Right renal cortex interstitium (tissue), 3 donors: ENCODE results near the gene FNDC3B. TPM values are rescaled to one million over a fixed set of nuclear protein-coding genes. Genes with fewer than 3 reads are reported as not detected.

Experiments
- DNase-seq, 3 donors: peaks; one replicate each; pipeline ENCODE4 v3.0.0-alpha.2; 2013; ENCODE audit warnings: low read depth in 3 of 3, low spot score in 2 of 3
- polyA plus RNA-seq, 3 donors: library from polyadenylated mRNA; unstranded; fragments of 120-200 nt; gene quantifications; one replicate each; pipeline ENCODE4 v1.2.1, GENCODE V29; 2013; ENCODE audit not compliant: insufficient read length in 3 of 3

Gene FNDC3B
- polyA plus RNA-seq, 3 donors, result 60.2 to 64.6 (median 62.3) TPM

DNA sequence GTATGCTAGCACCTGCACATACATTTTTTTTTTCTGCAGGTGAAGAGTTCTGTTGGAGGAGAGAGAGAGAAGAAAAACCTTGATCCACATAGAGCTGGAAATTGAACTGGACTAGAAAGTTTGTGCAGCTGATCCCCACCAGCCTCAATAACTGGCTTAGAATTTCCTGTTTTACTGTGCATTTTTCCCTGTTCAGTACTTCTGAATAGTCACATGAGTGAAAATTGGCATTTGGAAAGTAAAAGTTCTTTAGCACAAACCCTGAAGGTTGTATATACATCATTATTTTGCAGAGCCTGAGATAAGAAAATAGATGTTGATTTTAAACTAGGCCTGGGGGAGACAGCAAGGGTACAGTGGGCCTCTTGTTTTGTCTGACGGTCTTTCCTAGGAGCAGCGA lies 366.5 kb downstream of the FNDC3B start:
- DNase-seq, result no peak

DNA sequence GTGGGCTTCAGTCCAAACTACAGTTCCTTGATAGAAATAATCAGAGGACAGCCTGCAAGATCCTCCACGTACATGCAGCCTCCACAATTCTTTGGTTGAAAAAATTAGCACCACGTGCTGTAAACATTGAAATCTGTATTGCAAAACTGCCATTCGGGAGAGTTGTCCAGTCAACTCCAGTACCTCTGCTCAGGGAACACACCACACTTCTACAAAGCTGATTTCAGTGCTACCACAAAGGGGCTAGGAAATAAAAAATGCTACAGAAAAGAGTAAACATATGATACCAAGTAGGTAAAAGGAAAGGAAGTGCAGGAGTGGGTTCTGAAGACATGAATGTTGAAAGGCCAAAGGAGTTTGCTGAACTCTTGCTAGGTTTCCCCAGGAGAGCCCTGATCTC lies 368.5 kb downstream of the FNDC3B start:
- no peak for DNase-seq

DNA sequence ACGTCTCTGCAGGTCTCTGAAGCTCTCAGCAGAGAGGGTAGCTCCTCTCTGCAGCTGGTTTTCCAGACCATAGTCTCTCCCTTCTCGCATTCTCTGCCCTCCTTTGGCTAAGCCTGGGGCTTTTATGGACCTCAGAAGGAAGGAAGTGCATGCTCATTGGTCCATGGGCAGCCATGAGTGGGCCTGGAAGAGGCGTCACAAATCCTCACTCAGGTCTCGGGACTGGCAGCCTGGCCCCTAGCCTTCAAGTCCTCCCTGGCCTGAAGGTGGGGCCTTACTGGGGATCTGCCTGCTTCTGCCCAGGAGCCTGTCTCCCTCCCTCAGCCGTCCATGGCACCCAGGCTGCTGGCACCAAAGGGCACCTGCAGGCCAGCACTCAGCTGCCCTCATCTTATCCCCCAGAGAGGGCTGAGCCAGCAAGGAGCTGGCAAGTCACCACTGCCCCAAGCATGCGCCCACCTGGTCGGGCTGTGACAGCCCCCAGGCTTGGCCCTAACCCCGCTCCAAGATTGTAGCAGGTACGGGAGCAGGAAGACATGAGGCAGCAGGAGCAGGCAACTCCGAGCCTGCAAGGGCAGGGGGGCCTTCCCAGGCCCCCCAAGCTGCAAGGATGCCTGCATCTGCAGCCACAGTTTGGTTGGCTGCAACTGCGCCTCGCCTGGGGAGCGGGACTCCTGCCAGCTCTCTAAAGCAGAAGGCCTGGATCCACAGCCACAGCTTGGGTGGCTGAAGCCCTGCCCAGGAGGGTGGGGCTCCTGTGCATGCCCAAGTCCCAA lies 371.5 kb downstream of the FNDC3B start:
- DNase-seq, result no peak

DNA sequence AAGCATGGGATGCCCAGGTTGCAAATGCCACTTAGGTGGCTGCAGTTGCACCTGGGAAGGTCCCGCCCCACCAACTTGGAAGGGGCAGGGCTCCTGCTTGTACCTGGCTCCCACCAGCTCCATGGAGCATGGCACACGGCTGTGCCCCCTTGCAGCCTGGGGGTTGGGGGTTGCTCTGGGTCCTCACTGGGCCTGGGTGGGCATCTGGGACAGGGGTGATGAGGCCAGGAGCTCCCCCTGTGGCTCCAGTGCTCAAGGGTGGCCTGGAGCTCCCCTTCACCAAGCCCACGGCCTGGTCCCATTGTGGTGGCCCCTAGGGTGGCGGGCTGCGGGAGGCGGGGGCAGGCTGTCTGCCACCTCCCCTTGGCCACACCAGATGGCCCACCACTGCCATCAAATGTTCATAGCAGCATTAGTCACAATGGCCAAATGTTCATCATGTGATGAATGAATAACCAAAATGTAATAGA lies 372.1 kb downstream of the FNDC3B start:
- DNase-seq, result no peak

DNA sequence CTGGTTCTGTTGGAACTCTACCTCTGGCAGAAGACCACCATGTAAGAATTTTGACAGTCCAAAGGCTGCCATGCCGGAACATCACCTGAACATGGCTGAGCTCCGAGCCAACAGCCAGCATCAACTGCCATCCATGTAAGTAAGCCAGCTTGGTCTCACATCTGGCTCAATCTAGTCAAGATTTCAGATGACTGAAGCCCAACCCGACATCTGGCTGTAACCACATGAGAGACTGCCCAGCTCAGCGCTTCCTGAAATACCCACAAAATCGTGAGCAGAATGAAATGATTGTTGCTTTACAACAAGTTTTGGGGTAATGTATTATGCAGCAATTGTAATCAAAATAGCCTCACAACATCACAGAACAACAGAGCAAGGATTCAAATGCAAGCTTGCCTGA lies 375.9 kb downstream of the FNDC3B start:
- DNase-seq, result no peak

DNA sequence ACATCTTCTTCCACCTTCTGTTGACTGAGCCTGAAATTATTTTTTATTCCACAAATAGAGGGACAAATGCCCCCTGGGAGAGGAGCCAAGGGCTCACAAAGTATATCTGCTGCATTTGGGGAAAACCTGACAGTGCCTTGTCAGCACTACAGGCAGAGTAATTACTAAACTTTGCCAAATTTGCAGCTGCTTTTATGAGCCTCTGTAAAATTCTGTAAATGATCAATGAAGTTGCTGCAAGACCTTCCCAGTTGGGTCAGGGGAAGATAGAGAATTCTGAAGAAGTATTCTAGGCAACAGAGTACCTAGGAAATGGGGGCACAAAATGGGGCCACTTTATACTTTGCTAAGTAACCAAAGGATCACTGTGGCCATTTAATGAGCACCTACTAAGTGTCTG lies 398.3 kb downstream of the FNDC3B start:
- no peak for DNase-seq

DNA sequence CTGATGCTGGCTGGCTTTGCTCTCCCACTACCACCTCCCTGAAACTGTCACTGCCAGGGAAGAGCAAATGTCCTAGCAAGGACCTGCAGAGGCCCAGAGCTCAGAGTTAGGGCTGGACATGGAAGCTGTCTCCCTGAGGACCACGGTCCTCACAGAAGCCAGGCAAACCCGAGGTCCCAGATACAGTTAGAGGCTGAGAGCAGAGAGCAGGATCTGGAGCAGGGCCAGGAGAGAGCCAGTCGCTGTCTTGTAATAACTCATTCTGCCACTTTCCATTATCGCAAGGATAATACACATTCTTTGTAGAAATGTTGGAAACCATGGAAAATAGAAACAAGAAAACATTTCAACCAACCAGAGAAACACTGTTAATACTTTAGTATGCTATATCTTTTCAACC lies 398.8 kb downstream of the FNDC3B start:
- no peak for DNase-seq

DNA sequence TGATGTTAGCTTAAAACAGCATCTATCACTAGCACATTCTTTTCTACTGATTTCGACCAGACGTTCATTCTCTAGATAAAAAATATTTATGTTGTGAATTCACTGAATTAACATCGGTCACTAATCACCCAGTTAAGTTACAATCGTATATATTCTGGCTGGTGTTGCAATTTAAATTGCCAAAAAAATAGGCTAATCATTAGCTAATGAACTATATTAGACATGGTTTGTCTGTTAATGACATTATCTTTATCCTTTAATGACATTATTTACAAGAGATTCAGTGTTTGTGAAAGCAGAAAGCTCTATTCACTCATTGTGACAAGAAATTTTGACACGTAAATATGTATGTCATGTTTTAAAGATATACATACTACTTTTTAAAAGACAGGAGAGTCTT lies 402.2 kb downstream of the FNDC3B start:
- DNase-seq, result no peak

DNA sequence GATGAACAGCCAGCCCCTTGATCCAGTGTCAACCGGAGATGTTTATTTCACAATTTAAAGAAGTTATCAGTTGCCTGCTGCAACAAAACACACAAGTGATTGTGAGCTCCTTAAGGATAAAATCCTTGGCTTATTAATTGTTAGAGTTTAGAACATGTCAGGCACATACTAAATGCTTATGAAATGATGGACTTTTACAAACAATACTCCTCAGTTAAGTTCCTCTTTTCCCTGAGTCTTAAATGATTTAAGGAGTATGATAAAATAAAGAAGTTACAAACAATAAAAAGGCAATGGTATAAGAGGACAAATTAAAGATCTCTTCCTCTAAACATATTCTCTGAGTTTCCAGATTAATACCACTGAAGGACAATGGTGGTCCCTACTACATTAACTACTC lies 403.2 kb downstream of the FNDC3B start:
- DNase-seq, result no peak

DNA sequence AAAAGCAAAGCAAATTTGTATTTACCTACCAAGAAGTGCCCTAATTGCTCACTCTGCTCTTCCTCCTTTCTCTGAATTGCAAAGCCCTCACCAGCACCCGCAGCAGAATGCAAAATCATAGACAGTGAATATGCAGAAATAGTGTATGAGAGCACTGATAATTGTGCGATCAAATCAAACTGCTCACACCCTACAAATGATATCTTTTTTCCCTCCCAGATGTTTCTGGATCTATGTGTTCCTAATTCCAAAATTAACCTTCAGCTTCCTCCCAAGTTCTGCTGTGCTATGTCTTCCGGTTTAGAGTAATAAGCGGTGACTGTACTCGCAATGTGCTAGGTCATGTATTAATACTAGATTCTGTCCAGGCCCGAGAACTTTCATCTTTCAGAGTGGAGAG lies 405.4 kb downstream of the FNDC3B start:
- DNase-seq, result no peak

DNA sequence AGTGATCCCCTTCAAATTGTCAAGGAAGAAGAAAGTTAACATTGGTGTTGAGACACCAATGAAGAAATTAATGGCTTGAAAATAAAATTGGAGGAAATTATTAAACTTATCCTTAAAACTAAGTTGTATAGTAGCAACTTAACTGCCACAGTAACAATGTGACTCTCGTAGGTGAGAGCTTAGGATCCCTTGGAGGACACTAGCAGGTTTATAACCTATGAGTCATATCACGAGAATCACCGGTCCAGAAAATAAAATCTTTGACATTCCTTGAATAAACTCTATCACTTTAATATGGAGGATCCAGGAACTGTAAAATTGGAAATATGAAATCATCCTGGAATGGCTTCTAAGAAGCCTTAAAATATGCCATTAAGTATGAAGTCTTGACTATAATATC lies 406.8 kb downstream of the FNDC3B start:
- no peak for DNase-seq

DNA sequence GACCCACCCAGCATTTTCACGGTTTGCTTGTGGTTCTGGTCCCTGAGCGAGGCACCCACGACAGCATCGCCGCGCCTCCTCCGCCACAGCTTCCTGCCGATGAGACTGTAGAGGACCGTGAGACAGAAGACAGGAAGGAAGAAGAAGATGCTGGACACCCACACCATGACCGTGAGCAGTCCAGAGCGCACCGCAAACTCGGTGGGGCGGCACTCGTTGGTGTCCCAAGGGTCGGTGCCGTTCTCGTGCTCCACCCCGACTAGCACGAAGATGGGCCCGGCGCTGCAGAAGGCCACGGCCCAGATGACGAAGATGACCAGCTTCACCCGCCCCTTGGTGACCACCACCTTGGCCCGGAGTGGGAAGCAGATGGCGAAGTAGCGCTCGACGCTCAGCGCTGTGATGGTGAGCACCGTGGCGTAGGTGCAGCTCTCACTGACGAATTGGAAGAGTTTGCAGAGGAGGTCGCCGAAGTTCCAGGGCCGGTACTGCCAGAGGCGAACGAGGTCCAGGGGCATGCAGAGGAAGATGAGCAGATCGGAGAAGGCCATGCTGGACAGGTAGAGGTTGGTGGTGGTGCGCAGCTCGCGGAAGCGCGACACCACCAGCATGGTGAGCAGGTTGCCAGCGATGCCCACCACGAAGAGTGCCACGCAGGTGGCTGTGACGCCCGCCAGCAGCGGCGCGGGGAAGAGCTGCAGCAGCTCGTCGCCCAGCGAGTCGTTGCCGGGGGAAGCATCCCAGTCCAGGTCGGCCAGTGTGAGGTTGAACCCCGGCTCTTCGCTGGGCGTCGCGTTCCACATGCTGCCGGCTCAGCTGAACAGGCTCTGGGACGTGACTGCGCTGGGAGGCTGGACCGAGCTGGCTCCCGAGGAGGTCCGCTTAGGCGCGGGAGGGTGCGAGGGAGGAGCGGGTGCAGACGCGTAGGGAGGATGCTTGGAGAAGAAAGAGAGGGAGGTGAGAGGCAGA lies 408.5 kb downstream of the FNDC3B start, which contains the start of gene GHSR:
GHSR (minus strand) TSS at position 846 of the 969 bp plus-strand sequence; CDS start at position 803, 43 bp downstream.
- DNase-seq, result no peak

DNA sequence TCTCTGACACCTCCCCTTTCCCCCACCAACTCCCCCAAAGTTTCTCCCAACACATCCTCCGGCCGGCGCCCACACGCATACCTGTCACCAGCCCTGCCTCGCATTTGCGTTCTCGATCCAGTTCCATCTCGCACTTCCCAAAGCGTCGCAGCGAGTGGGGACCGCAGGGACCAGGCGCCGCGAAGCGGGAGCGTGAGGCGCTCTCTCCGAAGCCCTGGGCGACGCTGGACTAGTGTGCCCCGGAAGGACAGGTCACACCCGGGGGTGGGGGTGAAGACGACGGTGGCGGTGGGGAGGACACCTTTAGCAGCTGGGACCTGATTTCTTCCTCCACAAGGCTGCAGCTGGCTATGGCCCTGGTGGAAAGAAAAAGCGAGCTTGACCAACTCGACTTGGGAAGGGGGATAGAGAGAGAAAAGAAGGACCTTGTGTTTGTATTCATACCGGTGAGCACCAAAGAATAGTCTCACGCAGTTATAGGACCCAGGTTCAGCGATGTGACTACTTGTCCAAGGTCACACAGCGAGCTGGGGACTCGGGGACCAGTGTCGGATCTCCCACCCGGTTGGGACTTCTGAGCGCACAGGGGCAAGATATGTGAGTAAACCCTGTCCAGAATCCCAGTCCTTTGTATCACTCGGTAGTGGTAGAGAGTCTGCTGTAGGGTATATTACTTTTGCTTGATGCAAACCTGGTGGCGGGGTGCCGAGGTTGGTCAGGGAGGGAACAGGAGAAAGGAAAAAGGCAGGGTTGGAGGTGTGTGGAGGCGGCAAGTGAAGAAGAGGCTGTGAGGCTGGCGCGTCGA lies 409.5 kb downstream of the FNDC3B start:
- DNase-seq, result no peak

DNA sequence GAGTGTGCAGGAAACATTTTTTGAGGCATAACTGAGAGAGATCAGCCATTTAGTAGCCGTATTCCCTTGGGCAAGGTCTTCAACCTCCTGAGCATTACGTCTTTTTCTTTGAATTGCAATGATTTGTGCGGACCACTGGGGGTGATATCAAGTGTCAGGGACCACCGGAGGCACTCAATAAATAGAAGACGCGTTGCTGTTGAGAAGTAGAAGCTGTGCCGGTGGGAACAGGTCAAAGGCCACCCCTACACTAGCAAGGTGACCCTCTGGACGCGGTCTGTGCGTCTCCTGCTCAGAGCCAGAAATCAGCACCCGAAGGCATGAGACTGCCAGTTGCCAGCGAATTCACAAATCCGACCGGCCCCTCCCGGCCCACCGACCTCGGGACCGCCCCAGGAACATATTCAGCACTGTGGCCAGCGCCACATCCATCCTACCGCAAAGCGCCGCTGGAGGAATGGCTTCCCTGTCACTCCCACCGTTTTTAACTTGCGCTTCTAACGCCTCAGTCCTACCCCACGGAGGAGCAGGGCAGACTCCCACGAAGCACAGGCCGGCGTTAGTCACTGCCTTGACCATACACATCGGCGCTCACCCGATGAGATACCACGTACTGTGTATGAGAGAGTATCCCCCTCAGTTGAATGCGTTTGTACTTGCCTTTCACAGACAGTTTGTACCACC lies 410.2 kb downstream of the FNDC3B start:
- DNase-seq, result peak in 2 of 3 donors; percentile 31 to 52

Other genes with a start within 250 kb of the FNDC3B start
- gene PLD1, start 229.1 kb upstream of the FNDC3B start, polyA plus RNA-seq, result 10 to 100 TPM; 11.1 to 13.6 (median 11.2) TPM
- gene TMEM212, start 196.2 kb upstream of the FNDC3B start, polyA plus RNA-seq, result not detected